ENCODE data around the gene VPS29. TPM values are rescaled to one million over a fixed set of nuclear protein-coding genes. Genes with fewer than 3 reads are reported as not detected.

Gene VPS29
- total and polyA plus RNA-seq, 2 of the 8 experiments (the other 6 are each of a cell fraction or from before 2014, with no cell fraction given): 59.0 to 74.6 TPM

- TF ChIP-seq TBP (IDR thresholded peaks at IDR 0.05; ENCODE audit: low read depth, low read length): peak; percentile 90; the same call in 1 of the 2 replicates
- TF ChIP-seq SIRT6 (IDR thresholded peaks at IDR 0.05; ENCODE audit: low read length): no peak
- TF ChIP-seq HDAC2 (IDR thresholded peaks at IDR 0.05; ENCODE audit: borderline replicate concordance in 1 of 2, low read depth in 2 of 2, low read length in 2 of 2): 0 out of 4 replicates have a peak, but pooled peaks of 1 of the 2 experiments have one; percentile 53
- peak; percentile 78; the same call in 1 of the 2 replicates for TF ChIP-seq TEAD4 (IDR thresholded peaks at IDR 0.05; ENCODE audit: low read depth, low read length)
- no peak for TF ChIP-seq CEBPB (IDR thresholded peaks at IDR 0.05; ENCODE audit: low read depth, low read length)
- TF ChIP-seq ASH2L (IDR thresholded peaks at IDR 0.05; ENCODE audit: low read length): peak; percentile 98
- TF ChIP-seq EP300 (IDR thresholded peaks at IDR 0.05; ENCODE audit: borderline replicate concordance in 1 of 2, low read depth in 2 of 2, low read length in 2 of 2): no peak
- peak; percentile 91 for TF ChIP-seq POLR2AphosphoS5 (IDR thresholded peaks at IDR 0.05; ENCODE audit: low read depth, low read length)
- TF ChIP-seq ATF2 (IDR thresholded peaks at IDR 0.05; ENCODE audit: low read length): no peak
- TF ChIP-seq RBBP5 (IDR thresholded peaks at IDR 0.05; ENCODE audit: borderline replicate concordance, low read depth, low read length): peak; percentile 98
- peak; percentile 60; the same call in 1 of the 2 replicates for TF ChIP-seq EGR1 (IDR thresholded peaks at IDR 0.05; ENCODE audit: borderline replicate concordance, low read depth, low read length)
- no peak for TF ChIP-seq RNF2 (IDR thresholded peaks at IDR 0.05; ENCODE audit: borderline replicate concordance, low read depth, low read length, missing control alignments, poor library complexity, severe bottlenecking)
- TF ChIP-seq SP1 (IDR thresholded peaks at IDR 0.05; ENCODE audit: low read depth, low read length): peak; percentile 31
- TF ChIP-seq JUN (IDR thresholded peaks at IDR 0.05; ENCODE audit: low read depth, low read length): no peak
- TF ChIP-seq, protein P1, sequence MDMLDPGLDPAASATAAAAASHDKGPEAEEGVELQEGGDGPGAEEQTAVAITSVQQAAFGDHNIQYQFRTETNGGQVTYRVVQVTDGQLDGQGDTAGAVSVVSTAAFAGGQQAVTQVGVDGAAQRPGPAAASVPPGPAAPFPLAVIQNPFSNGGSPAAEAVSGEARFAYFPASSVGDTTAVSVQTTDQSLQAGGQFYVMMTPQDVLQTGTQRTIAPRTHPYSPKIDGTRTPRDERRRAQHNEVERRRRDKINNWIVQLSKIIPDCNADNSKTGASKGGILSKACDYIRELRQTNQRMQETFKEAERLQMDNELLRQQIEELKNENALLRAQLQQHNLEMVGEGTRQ (IDR thresholded peaks at IDR 0.05; ENCODE audit: low read length): no peak
- no peak for TF ChIP-seq EZH2 (IDR thresholded peaks at IDR 0.05; ENCODE audit: low read depth, low read length, severe bottlenecking)
- TF ChIP-seq NANOG (IDR thresholded peaks at IDR 0.05; ENCODE audit: insufficient read depth, low read depth, low read length, poor library complexity, severe bottlenecking): no peak
- no peak; the same call in 1 of the 2 replicates for TF ChIP-seq YY1 (IDR thresholded peaks at IDR 0.05; ENCODE audit: low read depth, low read length)
These were observed 33.5 kb downstream of the VPS29 start, which contains the start of the genes FAM216A and GPN3 (continued) for GRCh38 chr12:110468214-110469048.
